GM23338 (cell line): ENCODE data around the gene EIF4EBP3. TPM values are rescaled to one million over a fixed set of nuclear protein-coding genes. Genes with fewer than 3 reads are reported as not detected.

Source experiments
- ATAC-seq: fragments of 200-7000 bp; cut with Tn5 transposase; 3 replicates; pipeline ENCODE4 v1.9.1; 2020
- DNase-seq: peaks from one replicate; pipeline ENCODE4 v3.0.0-alpha.2; 2015; ENCODE audit warnings: low spot score
- H2AFZ ChIP-seq: fragments of 200-600 bp; sonication (generic); 2 replicates; pipeline ENCODE4 v1.8.0; 2016; ENCODE audit warnings: antibody characterized with exemption, mild to moderate bottlenecking, moderate library complexity
- H3F3A ChIP-seq: fragments of 200-600 bp; sonication (generic); replicated peaks from 2 replicates; pipeline ENCODE4 v1.8.0; 2017; ENCODE audit warnings: antibody characterized with exemption, mixed run types, low read depth
- H3K27ac ChIP-seq: fragments of 200-600 bp; sonication (generic); 2 replicates; pipeline ENCODE4 v1.6.1; 2016; ENCODE audit warnings: low read depth
- H3K27me3 ChIP-seq: fragments of 200-600 bp; sonication (generic); 2 replicates; pipeline ENCODE4 v1.8.0; 2016; ENCODE audit warnings: mild to moderate bottlenecking, mixed run types, moderate library complexity; ENCODE audit not compliant: insufficient read depth
- H3K36me3 ChIP-seq: fragments of 200-600 bp; sonication (generic); 2 replicates; pipeline ENCODE4 v1.8.0; 2016; ENCODE audit warnings: mild to moderate bottlenecking; ENCODE audit not compliant: insufficient read depth
- H3K4me1 ChIP-seq: fragments of 200-600 bp; sonication (generic); 2 replicates; pipeline ENCODE4 v1.8.0; 2016; ENCODE audit warnings: mild to moderate bottlenecking, moderate library complexity; ENCODE audit not compliant: insufficient read depth
- H3K4me2 ChIP-seq: fragments of 200-600 bp; sonication (generic); 2 replicates; pipeline ENCODE4 v1.7.1; 2017; ENCODE audit warnings: mixed run types
- H3K4me3 ChIP-seq: fragments of 200-600 bp; sonication (generic); 2 replicates; pipeline ENCODE4 v1.6.1; 2016; ENCODE audit warnings: mixed run types
- H3K79me2 ChIP-seq: fragments of 200-600 bp; sonication (generic); replicated peaks from 2 replicates; pipeline ENCODE4 v1.8.0; 2017; ENCODE audit warnings: mild to moderate bottlenecking; ENCODE audit not compliant: insufficient read depth
- H3K9me2 ChIP-seq: fragments of 200-600 bp; sonication (generic); 2 replicates; pipeline ENCODE4 v1.8.0; 2017; ENCODE audit not compliant: insufficient read depth
- H4K20me1 ChIP-seq: fragments of 200-600 bp; sonication (generic); replicated peaks from 2 replicates; pipeline ENCODE4 v1.8.0; 2017; ENCODE audit warnings: mild to moderate bottlenecking; ENCODE audit not compliant: insufficient read depth
- H3K27ac Mint-ChIP-seq: 2 replicates; pipeline ENCODE4 v1.8.0; 2020; ENCODE audit warnings: inconsistent platforms, mild to moderate bottlenecking, moderate library complexity, mixed read lengths
- H3K27me3 Mint-ChIP-seq: 3 replicates; pipeline ENCODE4 v1.8.0; 2022; ENCODE audit warnings: low read depth, mild to moderate bottlenecking, moderate library complexity, mixed read lengths, inconsistent platforms; ENCODE audit not compliant: insufficient read depth, poor library complexity
- H3K36me3 Mint-ChIP-seq: 3 replicates; pipeline ENCODE4 v1.8.0; 2021; ENCODE audit warnings: low read depth, mild to moderate bottlenecking, inconsistent platforms, moderate library complexity, mixed read lengths
- H3K4me1 Mint-ChIP-seq: 3 replicates; pipeline ENCODE4 v1.8.0; 2020; ENCODE audit warnings: mild to moderate bottlenecking, inconsistent platforms, mixed read lengths
- H3K4me3 Mint-ChIP-seq: 3 replicates; pipeline ENCODE4 v1.8.0; 2021; ENCODE audit warnings: moderate library complexity, mild to moderate bottlenecking, inconsistent platforms, mixed read lengths
- H3K9me3 Mint-ChIP-seq: 3 replicates; pipeline ENCODE4 v1.8.0; 2020; ENCODE audit warnings: moderate library complexity, mild to moderate bottlenecking, inconsistent platforms, mixed read lengths
- EZH2 ChIP-seq: fragments of 200-600 bp; sonication (generic); IDR thresholded peaks from one replicate; pipeline ENCODE4 v1.8.0; 2017; ENCODE audit warnings: antibody characterized with exemption, mild to moderate bottlenecking, low read depth; ENCODE audit not compliant: unreplicated experiment
- EZH2phosphoT487 ChIP-seq: fragments of 200-600 bp; sonication (generic); IDR thresholded peaks from one replicate; pipeline ENCODE4 v1.8.1; 2018; ENCODE audit warnings: antibody characterized with exemption; ENCODE audit not compliant: unreplicated experiment
- POLR2AphosphoS5 ChIP-seq: IDR thresholded peaks from 2 replicates; pipeline ENCODE4 v1.6.1; 2016; ENCODE audit warnings: antibody characterized with exemption, low read depth
- STAT1 ChIP-seq: IDR thresholded peaks from one replicate; pipeline ENCODE4 v1.6.1; 2016; ENCODE audit warnings: antibody characterized with exemption; ENCODE audit not compliant: unreplicated experiment
- ZNF114 ChIP-seq: fragments of 250-450 bp; sonication (Bioruptor Pico); IDR thresholded peaks from 2 replicates; pipeline ENCODE4 v1.5.0; 2020; ENCODE audit warnings: mild to moderate bottlenecking, moderate library complexity
- ZNF331 ChIP-seq: fragments of 250-450 bp; sonication (Bioruptor Pico); IDR thresholded peaks from 2 replicates; pipeline ENCODE4 v1.5.0; 2020; ENCODE audit warnings: low read depth, mild to moderate bottlenecking, moderate library complexity
- ZNF462 ChIP-seq: fragments of 250-450 bp; sonication (Bioruptor Pico); IDR thresholded peaks from 2 replicates; pipeline ENCODE4 v1.5.0; 2020; ENCODE audit warnings: mild to moderate bottlenecking, moderate library complexity
- polyA plus RNA-seq: library from polyadenylated mRNA; unstranded; fragments of >200 nt; fragmentation: Nextera tagmentation; extraction: Ambion mirVana; gene quantifications from 2 replicates; pipeline ENCODE4 v1.2.1, GENCODE V29; 2016
- total RNA-seq: library from RNA; depleted of rRNA; stranded (reverse); fragments of >200 nt; shearing (Covaris generic); gene quantifications from 2 replicates; pipeline ENCODE4 v1.2.3, GENCODE V29; 2014
- TF ChIP-seq, protein P1 (sequence below): IDR thresholded peaks from one replicate; pipeline ENCODE4 v1.6.1; 2018; ENCODE audit warnings: antibody characterized with exemption; ENCODE audit not compliant: unreplicated experiment

The EIF4EBP3 gene
- total and polyA plus RNA-seq, 2 experiments from 2014 or later: 2.4 to 21.5 TPM

GRCh38 chr5:140540227-140540626, 7.2 kb upstream of the EIF4EBP3 start:
- Histone ChIP-seq H3K36me3 (peaks cover 55% of the 10 kb centered on the region; the same call in 1 of the 2 replicates), H3K4me3 (no peak overlapping the region), H4K20me1 (no peaks in the 10 kb centered on the region; the same call in none of the 2 replicates), H3K79me2 (no peaks in the 10 kb centered on the region), H3F3A (0 out of 2 replicates have a peak, but pooled peaks cover 4% of the 10 kb centered on the region), H2AFZ (no peak overlapping the region), H3K27me3 (no peaks in the 10 kb centered on the region), H3K4me2 (no peak overlapping the region), H3K27ac (no peak overlapping the region), H3K4me1 (no peaks in the 10 kb centered on the region), H3K9me2 (no peaks in the 10 kb centered on the region)
- Mint-ChIP-seq H3K9me3 (no peaks in the 10 kb centered on the region), H3K4me1 (no peaks in the 10 kb centered on the region), H3K36me3 (peaks cover 71% of the 10 kb centered on the region), H3K27ac (no peak overlapping the region), H3K4me3 (no peak overlapping the region), H3K27me3 (no peaks in the 10 kb centered on the region)
- DNase-seq (no peak), ATAC-seq (no peak)
- TF ChIP-seq, protein P1, sequence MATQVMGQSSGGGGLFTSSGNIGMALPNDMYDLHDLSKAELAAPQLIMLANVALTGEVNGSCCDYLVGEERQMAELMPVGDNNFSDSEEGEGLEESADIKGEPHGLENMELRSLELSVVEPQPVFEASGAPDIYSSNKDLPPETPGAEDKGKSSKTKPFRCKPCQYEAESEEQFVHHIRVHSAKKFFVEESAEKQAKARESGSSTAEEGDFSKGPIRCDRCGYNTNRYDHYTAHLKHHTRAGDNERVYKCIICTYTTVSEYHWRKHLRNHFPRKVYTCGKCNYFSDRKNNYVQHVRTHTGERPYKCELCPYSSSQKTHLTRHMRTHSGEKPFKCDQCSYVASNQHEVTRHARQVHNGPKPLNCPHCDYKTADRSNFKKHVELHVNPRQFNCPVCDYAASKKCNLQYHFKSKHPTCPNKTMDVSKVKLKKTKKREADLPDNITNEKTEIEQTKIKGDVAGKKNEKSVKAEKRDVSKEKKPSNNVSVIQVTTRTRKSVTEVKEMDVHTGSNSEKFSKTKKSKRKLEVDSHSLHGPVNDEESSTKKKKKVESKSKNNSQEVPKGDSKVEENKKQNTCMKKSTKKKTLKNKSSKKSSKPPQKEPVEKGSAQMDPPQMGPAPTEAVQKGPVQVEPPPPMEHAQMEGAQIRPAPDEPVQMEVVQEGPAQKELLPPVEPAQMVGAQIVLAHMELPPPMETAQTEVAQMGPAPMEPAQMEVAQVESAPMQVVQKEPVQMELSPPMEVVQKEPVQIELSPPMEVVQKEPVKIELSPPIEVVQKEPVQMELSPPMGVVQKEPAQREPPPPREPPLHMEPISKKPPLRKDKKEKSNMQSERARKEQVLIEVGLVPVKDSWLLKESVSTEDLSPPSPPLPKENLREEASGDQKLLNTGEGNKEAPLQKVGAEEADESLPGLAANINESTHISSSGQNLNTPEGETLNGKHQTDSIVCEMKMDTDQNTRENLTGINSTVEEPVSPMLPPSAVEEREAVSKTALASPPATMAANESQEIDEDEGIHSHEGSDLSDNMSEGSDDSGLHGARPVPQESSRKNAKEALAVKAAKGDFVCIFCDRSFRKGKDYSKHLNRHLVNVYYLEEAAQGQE: no peak

- H3K27ac ChIP-seq: no peak overlapping the region
- Mint-ChIP-seq H3K9me3 (no peaks in the 10 kb centered on the region), H3K36me3 (peaks cover 55% of the 10 kb centered on the region), H3K4me1 (peaks cover 11% of the 10 kb centered on the region; the same call in 2 of the 3 replicates), H3K27ac (no peak overlapping the region), H3K27me3 (peaks cover 9% of the 10 kb centered on the region), H3K4me3 (no peak overlapping the region)
- H3K4me2 ChIP-seq: no peak overlapping the region
- ATAC-seq (no peak), DNase-seq (no peak)
- peaks cover 13% of the 10 kb centered on the region; the same call in 1 of the 2 replicates for H3K4me1 ChIP-seq
- H3K36me3 ChIP-seq: peaks cover 39% of the 10 kb centered on the region; the same call in 1 of the 2 replicates
- H3K27me3 ChIP-seq: no peaks in the 10 kb centered on the region
- no peaks in the 10 kb centered on the region for H3K9me2 ChIP-seq
- no peak overlapping the region for H2AFZ ChIP-seq
- H4K20me1 ChIP-seq: no peaks in the 10 kb centered on the region; the same call in none of the 2 replicates
- H3F3A ChIP-seq: peaks cover 11% of the 10 kb centered on the region
- H3K4me3 ChIP-seq: no peak overlapping the region
- no peaks in the 10 kb centered on the region for H3K79me2 ChIP-seq
- TF ChIP-seq, protein P1: no peak
- TF ChIP-seq ZNF114 (CRISPR knock-in tag) (no peak), ZNF331 (CRISPR knock-in tag) (no peak), POLR2AphosphoS5 (no peak), ZNF462 (CRISPR knock-in tag) (no peak), EZH2 (no peak), EZH2phosphoT487 (no peak), STAT1 (no peak)
These were observed 4.5 kb upstream of the EIF4EBP3 start for GRCh38 chr5:140542972-140543371.
